ENCODE results near the gene TPCN2.

TPCN2 gene

DNA sequence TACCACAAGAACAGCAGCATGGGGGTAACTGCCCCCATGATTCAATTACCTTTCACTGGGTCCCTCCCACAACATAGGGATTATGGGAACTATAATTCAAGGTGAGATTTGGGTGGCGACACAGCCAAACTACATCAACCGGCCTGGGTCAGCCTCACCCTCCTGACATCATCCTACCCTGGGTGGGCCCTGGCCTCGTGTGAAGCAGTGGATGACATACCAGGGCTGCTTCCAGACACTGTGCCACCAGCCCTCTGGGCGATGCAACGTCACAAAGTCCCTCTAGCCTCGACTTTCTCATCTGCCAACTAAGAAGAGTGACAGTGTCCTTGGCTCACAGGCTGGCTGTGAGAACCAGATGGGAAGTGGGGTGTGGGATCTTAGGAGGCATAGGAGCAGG, 8.7 kb upstream of the TPCN2 start:
- DNase-seq, result no peak

GRCh38 chr11:69040581-69041260, 8.0 kb upstream of the TPCN2 start:
- no peak for DNase-seq

DNA sequence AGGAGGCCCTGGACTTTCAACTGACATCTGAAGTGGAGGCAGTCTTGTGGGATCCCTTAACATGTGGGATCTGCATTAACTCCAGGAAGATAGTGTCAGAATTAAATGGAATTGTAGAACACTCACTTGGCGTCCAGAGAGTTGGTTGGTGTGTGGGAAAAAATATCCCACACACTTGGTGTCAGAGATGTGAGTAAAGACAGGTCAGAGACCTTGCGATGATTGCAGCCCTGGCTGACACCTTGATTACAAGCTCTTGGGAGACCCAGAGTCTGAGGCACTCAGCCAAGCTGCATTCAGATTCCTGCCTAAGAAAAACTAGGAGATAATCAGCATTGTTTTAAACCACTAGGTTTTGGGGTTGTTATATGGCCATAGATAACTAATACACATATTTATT, 7.2 kb upstream of the TPCN2 start:
- DNase-seq, result no peak

DNA sequence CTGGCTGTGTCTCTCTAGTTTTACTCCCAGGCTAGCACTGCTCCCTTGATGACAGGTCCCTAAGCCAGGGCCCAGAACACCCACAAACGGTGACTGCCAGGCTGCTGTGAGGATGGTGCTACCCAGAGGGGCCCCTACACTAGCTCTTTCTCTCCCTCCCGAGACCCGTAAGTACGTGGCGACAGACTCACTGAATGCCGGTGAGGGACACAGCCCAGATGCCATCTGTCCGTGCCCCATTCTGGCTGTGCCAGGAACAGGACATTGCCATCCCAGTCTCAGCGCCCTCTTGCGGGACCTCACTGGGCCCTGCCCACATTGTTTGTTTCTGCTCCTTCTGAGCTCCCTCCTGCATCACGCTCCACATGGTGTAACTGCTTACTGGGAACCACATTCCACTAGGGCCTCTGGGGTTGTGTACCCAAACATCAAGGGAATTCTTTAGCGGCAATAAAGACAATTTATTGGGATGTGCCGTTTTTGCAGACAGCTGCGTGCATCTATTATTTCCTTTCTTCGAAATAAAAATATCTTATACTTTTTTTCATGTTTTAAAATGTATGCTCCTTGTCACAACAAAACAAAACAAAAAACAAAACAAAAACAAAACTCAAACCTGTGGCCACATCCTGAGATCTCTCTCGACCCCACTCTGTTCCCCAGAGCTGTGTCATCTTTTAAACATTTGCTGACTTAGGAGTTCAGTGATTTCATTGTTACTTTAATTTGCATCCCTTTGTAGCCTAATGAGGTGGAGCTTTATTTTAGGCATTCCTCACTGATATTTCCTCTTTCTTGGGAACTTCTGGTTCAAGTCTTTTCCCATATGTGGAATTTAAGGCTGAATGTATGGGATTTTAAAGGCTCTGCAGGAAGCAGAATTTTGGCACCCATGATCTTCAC, 4.4 kb upstream of the TPCN2 start:
- DNase-seq, result no peak

DNA sequence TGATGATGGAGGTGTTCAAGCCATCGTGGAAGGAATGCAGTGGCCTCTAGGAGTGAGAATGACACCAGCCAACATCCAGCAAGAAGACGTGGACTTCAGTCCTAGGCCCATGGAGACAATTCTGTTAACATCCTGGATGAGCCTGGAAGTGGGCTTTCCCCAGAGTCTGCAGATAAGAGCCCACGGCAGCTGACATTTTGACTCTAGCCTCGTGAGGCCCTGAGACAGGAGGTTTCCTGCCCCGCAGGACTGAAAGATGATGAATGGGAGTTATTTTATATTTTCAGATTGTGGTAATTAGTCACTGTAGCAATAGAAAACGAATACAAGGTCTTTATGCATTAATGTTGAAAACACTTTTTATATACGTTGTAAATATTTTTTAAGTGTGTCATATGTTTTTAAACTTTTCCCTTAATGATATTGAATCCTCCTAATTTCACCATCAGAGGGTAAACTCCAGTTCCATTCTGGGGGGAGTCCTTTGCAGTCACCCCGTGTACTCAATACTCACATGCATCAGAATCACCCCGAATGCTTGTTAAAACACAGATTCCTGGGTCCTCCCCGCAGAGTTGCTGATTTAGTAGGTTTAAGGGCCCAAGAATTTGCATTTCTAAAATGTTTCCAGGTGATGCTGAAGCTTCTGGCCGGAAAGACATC, 570 bp upstream of the TPCN2 start:
- DNase-seq, result no peak

DNA sequence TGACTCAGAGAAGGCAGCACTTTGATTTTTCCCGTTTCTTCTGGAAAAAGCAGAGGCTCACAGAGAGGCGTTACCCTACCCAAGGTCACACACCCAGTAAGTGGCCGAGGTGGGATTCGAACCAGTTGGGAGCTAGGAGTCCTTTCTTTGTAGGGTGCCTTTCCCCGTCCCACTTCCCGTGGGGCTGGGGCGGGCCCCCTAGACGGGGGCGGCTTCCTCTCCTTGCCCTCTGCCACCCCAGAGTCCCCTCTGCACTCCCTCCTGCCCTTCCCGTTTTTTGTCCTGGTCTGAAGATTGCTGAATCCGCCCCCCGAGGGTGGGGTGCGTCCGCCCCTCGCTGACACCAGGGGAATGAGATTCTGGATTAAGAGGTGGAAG, 747 bp downstream of the TPCN2 start:
- DNase-seq, result no peak

DNA sequence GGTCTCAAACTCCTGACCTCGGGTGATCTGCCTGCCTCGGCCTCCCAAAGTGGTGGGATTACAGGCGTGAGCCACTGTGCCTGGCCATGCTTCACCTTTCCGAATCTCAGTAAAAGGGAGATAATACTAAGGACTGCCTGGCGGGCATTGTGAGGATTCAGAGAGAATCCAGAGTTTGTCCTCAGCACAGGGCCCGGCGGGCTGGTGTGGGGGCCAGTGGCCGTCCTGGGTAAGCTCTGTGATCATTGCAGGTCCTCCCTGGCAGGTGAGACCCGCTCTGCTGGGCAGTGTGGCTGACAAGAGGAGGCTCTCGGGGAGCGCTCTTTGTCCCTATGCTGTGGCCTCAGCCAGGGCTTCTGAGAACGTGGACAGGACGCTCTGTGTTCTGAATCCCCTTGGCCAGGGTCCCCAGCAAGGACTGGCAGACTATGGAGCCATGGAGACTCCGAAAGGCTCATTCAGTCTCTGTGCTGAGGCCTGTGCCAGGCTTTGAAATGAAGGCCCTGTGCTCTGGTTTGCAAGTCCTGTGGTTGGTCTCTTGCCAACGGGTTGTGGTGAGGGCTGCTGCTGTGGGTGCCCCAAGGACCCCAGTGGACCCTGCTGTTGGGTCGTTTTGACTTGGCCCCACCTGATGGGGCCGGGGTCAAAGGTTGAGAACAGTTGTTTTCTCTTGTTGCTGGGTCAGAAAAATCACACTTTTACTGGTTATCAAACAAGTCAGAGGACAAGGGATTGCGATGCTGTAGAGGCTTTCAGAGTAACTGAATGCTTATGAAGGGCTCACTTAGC, 2.1 kb downstream of the TPCN2 start:
- DNase-seq, result no peak

GRCh38 chr11:69051381-69052342, 2.9 kb downstream of the TPCN2 start:
- DNase-seq, result no peak

DNA sequence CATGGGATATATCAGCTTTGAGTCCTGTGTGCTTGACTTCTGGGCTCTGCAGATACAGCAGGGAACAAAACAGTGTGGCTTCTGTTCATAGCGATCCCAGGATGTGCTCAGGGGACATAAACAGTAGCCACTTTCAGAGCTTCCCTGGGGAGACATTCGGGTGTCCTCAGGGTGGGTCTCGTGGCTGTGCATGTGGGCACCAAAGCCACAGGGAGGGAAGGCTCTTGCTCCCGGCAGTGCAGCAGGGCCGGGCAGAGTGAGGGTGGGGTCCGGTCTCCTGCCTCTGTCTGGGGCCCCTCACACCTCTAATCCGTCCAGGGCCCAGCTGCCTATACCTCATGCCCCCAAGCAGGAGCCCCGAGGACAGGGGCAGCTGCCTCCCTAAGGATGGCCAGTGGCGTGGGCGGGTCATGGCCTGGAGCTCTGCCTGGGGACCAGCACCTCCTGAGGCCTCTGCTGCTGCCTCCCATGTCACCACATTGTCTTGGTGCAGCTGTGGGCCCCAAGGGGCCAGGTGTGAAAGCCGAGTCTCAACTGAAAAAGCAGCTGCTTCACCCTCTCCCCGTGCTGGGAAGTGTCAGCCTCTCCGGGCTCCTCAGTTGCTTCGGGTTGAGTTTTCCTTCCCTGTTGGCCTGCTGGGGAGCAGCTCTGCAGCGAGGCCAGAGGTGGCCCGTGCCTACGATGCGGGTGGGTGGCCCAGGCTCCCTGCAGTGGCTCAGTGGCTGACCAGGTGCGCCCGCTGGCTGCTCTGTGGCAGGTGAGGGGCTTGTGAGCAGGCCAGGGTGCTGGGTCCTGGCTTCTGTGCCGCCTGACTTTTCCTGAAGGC, 3.8 kb downstream of the TPCN2 start:
- DNase-seq, result no peak

DNA sequence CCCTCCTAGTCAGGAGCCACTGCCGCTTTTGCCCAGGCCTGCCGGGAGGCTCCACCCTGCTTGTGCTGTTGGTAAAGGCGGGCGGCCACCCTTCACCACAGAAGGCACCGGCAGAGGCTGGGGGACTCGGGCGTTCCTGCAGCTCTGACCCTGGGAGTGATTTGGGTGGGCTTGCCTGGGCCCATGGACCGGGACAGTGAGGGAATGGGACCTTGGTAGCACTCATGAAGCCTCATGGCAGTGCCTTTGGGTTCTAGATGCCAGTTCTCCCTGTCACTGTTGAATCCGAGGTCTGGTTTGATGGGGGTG, 4.4 kb downstream of the TPCN2 start:
- DNase-seq, result no peak

GRCh38 chr11:69053546-69054396, 5.0 kb downstream of the TPCN2 start:
- DNase-seq, result no peak

GRCh38 chr11:69054397-69055211, 5.9 kb downstream of the TPCN2 start:
- no peak for DNase-seq

DNA sequence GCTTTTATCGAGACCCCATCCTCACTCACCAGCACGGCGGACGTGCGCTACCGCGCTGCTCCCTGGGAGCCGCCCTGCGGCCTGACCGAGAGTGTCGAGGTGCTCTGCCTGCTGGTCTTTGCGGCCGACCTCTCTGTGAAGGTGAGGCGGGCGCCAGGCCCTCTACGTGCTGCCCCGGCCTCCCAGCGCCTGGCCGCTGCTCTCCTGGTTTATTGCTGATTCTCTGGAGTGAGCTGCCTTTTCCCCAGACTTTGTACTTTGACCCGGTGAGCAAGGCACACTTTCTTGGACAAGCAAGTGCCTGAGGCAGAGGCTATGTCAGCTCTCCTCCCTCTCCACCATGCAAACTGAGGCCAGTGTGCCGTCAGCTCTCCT, 6.5 kb downstream of the TPCN2 start:
- DNase-seq, result no peak

- no peak for DNase-seq
These were observed 7.1 kb downstream of the TPCN2 start for GRCh38 chr11:69055598-69056516.

GRCh38 chr11:69057236-69057635, 8.5 kb downstream of the TPCN2 start:
- DNase-seq, result no peak

DNA sequence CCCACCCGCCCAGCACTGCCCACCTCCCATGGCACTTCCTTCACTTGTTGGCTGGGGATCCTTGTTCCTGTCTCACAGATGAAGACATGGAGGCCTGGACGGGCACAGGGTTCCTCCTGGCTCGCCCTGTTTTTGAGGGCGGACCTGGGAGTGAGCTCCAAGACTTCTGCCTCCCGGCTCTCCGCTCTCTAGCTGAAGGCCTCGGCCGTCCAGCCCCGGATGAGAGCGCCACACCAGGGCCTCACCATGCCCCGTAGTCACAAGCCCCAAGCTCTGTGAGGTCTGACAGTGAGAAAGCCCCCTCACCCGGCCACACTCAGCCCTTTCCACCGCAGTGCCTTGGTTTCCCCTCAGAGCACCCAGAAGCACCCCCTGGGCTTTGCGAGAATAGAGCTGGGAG, 9.1 kb downstream of the TPCN2 start:
- no peak for DNase-seq

DNA sequence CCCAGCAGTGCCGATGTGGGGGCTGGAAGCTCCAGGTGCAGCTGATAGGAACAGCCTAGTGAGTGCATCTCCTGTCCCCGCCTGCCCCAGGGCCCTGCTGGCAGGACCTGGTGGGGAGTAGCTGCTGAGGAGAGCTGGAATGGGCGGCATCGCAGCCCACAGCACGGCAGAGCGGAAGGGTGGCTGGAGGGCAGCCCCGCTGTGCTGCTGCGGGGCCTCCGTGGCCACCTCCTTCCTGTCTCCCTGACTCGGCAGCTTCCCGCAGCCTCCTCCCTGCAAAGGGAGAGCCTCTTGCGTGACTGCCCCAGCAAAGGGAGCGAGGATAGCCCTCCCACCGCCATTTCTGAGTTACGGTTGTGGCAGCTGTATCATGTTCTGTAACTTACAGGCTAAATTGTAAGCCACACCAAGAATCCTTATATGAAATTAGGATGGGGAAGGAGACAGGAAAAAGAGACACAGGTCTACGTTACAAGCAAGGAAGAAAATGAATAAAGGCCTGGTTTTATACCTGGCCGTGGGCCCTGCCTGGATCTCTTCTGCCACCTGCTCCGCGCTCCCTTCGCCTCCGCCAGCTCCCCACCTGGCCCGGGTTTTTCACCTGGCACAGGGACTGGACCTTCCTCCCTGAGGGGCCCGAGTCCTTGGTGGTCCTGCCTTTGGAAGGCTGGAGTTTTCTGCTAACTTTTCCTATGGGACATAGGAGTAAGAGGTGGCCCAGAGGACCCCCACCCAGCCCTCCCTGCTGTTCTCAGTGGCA, 10.0 kb downstream of the TPCN2 start:
- no peak for DNase-seq
